ENCODE results near the gene ASPRV1. TPM values are rescaled to one million over a fixed set of nuclear protein-coding genes. Genes with fewer than 3 reads are reported as not detected.

Gene ASPRV1
- polyA plus RNA-seq, 5 donors: 2.0 to 4.0 (median 3.1) TPM

Other genes starting within 250 kb of the ASPRV1 start
- gene ANXA4, start 219.5 kb downstream of the ASPRV1 start, polyA plus RNA-seq (ENCODE audit: insufficient read depth in 1 of 5, insufficient read length in 5 of 5, low replicate concordance in 1 of 5): 100 to 1,000 TPM in 1 of 5 donors, 10 to 100 TPM in 4; 77.3 to 102 (median 85.8) TPM
- gene GMCL1, start 132.0 kb downstream of the ASPRV1 start, polyA plus RNA-seq (ENCODE audit: insufficient read depth in 1 of 5, insufficient read length in 5 of 5, low replicate concordance in 1 of 5): 10 to 100 TPM; 20.3 to 29.1 (median 27.1) TPM
- gene SNRNP27, start 67.7 kb downstream of the ASPRV1 start, polyA plus RNA-seq (ENCODE audit: insufficient read depth in 1 of 5, insufficient read length in 5 of 5, low replicate concordance in 1 of 5): 10 to 100 TPM; 59.9 to 83.7 (median 73.7) TPM
- 10 to 100 TPM in 4 of 5 donors, 1 to 10 TPM in 1; 8.1 to 12.7 (median 11.0) TPM for gene MXD1, start 46.5 kb downstream of the ASPRV1 start, polyA plus RNA-seq (ENCODE audit: insufficient read depth in 1 of 5, insufficient read length in 5 of 5, low replicate concordance in 1 of 5)
- gene PCBP1, start 125.8 kb upstream of the ASPRV1 start, polyA plus RNA-seq (ENCODE audit: insufficient read depth in 1 of 5, insufficient read length in 5 of 5, low replicate concordance in 1 of 5): 100 to 1,000 TPM; 160 to 295 (median 193) TPM
- 10 to 100 TPM; 14.0 to 16.7 (median 14.8) TPM for gene C2orf42, start 229.4 kb upstream of the ASPRV1 start, polyA plus RNA-seq (ENCODE audit: insufficient read depth in 1 of 5, insufficient read length in 5 of 5, low replicate concordance in 1 of 5)